ENCODE results near the gene PLCG1. TPM values are rescaled to one million over a fixed set of nuclear protein-coding genes. Genes with fewer than 3 reads are reported as not detected.
"Not testable (repeated sequence)": the region's sequence is repeated elsewhere in the genome, so short reads cannot be mapped to it uniquely, and the experiment has no call there.

PLCG1 gene
- total and polyA plus RNA-seq, 9 donors: 69.4 to 118 (median 93.1) TPM

GRCh38 chr20:41101660-41102059, 35.7 kb upstream of the PLCG1 start:
- Histone ChIP-seq H3K4me3 (ENCODE audit: low read length) (no peak overlapping the region), H3K27me3 (ENCODE audit: control insufficient read depth, insufficient read depth, low read length) (no peaks in the 10 kb centered on the region), H3K9me3 (replicated peaks; ENCODE audit: control insufficient read depth, low read depth, low read length) (no peaks in the 10 kb centered on the region), H3K27ac (ENCODE audit: low read length) (no peak overlapping the region), H3K4me1 (ENCODE audit: control insufficient read depth, insufficient read depth, low read length) (no peaks in the 10 kb centered on the region), H3K36me3 (ENCODE audit: control insufficient read depth, insufficient read depth, low read length) (peaks cover 56% of the 10 kb centered on the region)
- no CpG with 5 or more reads among the region's 2 CpGs for WGBS (ENCODE audit: insufficient coverage)
- no peak for DNase-seq

GRCh38 chr20:41108531-41108930, 28.8 kb upstream of the PLCG1 start:
- H3K4me1 ChIP-seq (ENCODE audit: control insufficient read depth, insufficient read depth, low read length): no peaks in the 10 kb centered on the region
- peaks cover 46% of the 10 kb centered on the region for H3K36me3 ChIP-seq (ENCODE audit: control insufficient read depth, insufficient read depth, low read length)
- no peak for DNase-seq
- H3K27ac ChIP-seq (ENCODE audit: low read length): no peak overlapping the region
- H3K4me3 ChIP-seq (ENCODE audit: low read length): no peak overlapping the region
- no CpG with 5 or more reads among the region's 1 CpG for WGBS (ENCODE audit: insufficient coverage)
- no peaks in the 10 kb centered on the region for H3K9me3 ChIP-seq (replicated peaks; ENCODE audit: control insufficient read depth, low read depth, low read length)
- H3K27me3 ChIP-seq (ENCODE audit: control insufficient read depth, insufficient read depth, low read length): no peaks in the 10 kb centered on the region

DNA sequence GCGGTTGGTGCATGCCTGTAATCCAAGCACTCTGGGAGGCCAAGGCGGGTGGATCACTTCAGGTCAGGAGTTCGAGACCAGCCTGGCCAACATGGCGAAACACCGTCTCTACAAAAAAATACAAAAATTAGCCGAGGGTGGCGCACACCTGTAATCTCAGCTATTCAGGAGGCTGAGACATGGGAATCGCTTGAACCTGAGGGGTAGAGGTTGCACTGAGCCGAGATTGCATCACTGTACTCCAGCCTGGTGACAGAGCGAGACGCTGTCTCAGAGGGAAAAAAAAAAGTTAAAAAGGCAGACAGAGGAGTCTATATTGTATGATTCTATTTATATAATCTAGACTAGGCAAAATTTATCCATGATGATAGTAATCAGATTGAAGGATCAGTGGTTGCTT, 27.3 kb upstream of the PLCG1 start:
- no peaks in the 10 kb centered on the region for H3K9me3 ChIP-seq (replicated peaks; ENCODE audit: control insufficient read depth, low read depth, low read length)
- WGBS (ENCODE audit: insufficient coverage): 97% methylated on average over 5 of the region's 11 CpGs
- H3K27me3 ChIP-seq (ENCODE audit: control insufficient read depth, insufficient read depth, low read length): no peaks in the 10 kb centered on the region
- H3K4me1 ChIP-seq (ENCODE audit: control insufficient read depth, insufficient read depth, low read length): no peaks in the 10 kb centered on the region
- DNase-seq: no peak
- no peak overlapping the region for H3K4me3 ChIP-seq (ENCODE audit: low read length)
- H3K27ac ChIP-seq (ENCODE audit: low read length): no peak overlapping the region
- peaks cover 45% of the 10 kb centered on the region for H3K36me3 ChIP-seq (ENCODE audit: control insufficient read depth, insufficient read depth, low read length)

GRCh38 chr20:41110930-41111577, 26.3 kb upstream of the PLCG1 start:
- no peak for DNase-seq
- Histone ChIP-seq H3K36me3 (ENCODE audit: control insufficient read depth, insufficient read depth, low read length) (peaks cover 56% of the 10 kb centered on the region), H3K4me3 (ENCODE audit: low read length) (no peak overlapping the region), H3K4me1 (ENCODE audit: control insufficient read depth, insufficient read depth, low read length) (no peaks in the 10 kb centered on the region), H3K9me3 (replicated peaks; ENCODE audit: control insufficient read depth, low read depth, low read length) (no peaks in the 10 kb centered on the region), H3K27me3 (ENCODE audit: control insufficient read depth, insufficient read depth, low read length) (no peaks in the 10 kb centered on the region), H3K27ac (ENCODE audit: low read length) (no peak overlapping the region)
- WGBS (ENCODE audit: insufficient coverage): no CpG with 5 or more reads among the region's 5 CpGs

- H3K27me3 ChIP-seq (ENCODE audit: control insufficient read depth, insufficient read depth, low read length): no peaks in the 10 kb centered on the region
- no peaks in the 10 kb centered on the region for H3K4me1 ChIP-seq (ENCODE audit: control insufficient read depth, insufficient read depth, low read length)
- no peaks in the 10 kb centered on the region for H3K9me3 ChIP-seq (replicated peaks; ENCODE audit: control insufficient read depth, low read depth, low read length)
- no CpG with 5 or more reads among the region's 5 CpGs for WGBS (ENCODE audit: insufficient coverage)
- H3K4me3 ChIP-seq (ENCODE audit: low read length): no peak overlapping the region
- no peak overlapping the region for H3K27ac ChIP-seq (ENCODE audit: low read length)
- DNase-seq: no peak
- H3K36me3 ChIP-seq (ENCODE audit: control insufficient read depth, insufficient read depth, low read length): peaks cover 61% of the 10 kb centered on the region
Measured at GRCh38 chr20:41111578-41111951, 25.8 kb upstream of the PLCG1 start.

GRCh38 chr20:41116282-41116956, 20.9 kb upstream of the PLCG1 start:
- Histone ChIP-seq H3K27ac (ENCODE audit: low read length) (no peak overlapping the region), H3K36me3 (ENCODE audit: control insufficient read depth, insufficient read depth, low read length) (peaks cover 74% of the 10 kb centered on the region), H3K4me1 (ENCODE audit: control insufficient read depth, insufficient read depth, low read length) (no peaks in the 10 kb centered on the region), H3K9me3 (replicated peaks; ENCODE audit: control insufficient read depth, low read depth, low read length) (no peaks in the 10 kb centered on the region), H3K4me3 (ENCODE audit: low read length) (no peak overlapping the region), H3K27me3 (ENCODE audit: control insufficient read depth, insufficient read depth, low read length) (no peaks in the 10 kb centered on the region)
- WGBS (ENCODE audit: insufficient coverage): 96% methylated on average over 3 of the region's 6 CpGs
- DNase-seq: no peak

DNA sequence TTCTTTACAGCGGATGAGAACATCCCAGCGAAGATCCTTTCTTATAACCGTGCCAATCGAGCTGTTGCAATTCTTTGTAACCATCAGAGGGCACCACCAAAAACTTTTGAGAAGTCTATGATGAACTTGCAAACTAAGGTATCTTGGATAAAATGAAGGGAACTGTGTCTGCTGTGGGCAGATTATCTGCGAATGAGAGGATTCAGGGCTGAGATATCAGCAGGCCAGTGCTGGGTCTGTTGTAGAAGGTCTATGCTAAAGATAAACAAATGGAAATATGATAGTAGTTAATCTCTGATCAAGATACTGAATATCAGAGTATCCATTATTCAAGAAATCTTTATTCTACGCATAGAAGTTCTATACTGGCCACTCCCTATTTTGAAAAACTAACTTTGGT, 19.2 kb upstream of the PLCG1 start:
- not testable (repeated sequence) for H3K27ac ChIP-seq (ENCODE audit: low read length); H3K4me1 ChIP-seq (ENCODE audit: control insufficient read depth, insufficient read depth, low read length); H3K4me3 ChIP-seq (ENCODE audit: low read length); DNase-seq; H3K27me3 ChIP-seq (ENCODE audit: control insufficient read depth, insufficient read depth, low read length); H3K9me3 ChIP-seq (replicated peaks; ENCODE audit: control insufficient read depth, low read depth, low read length)
- 100% methylated on average over 1 of the region's 6 CpGs for WGBS (ENCODE audit: insufficient coverage)
- peaks cover 81% of the 10 kb centered on the region for H3K36me3 ChIP-seq (ENCODE audit: control insufficient read depth, insufficient read depth, low read length)

- Histone ChIP-seq H3K27me3 (ENCODE audit: control insufficient read depth, insufficient read depth, low read length) (no peaks in the 10 kb centered on the region), H3K36me3 (ENCODE audit: control insufficient read depth, insufficient read depth, low read length) (peaks cover 82% of the 10 kb centered on the region), H3K9me3 (replicated peaks; ENCODE audit: control insufficient read depth, low read depth, low read length) (no peaks in the 10 kb centered on the region), H3K4me1 (ENCODE audit: control insufficient read depth, insufficient read depth, low read length) (peaks cover 4% of the 10 kb centered on the region), H3K27ac (ENCODE audit: low read length) (no peak overlapping the region), H3K4me3 (ENCODE audit: low read length) (no peak overlapping the region)
- DNase-seq: no peak
- no CpG with 5 or more reads among the region's 3 CpGs for WGBS (ENCODE audit: insufficient coverage)
Measured at GRCh38 chr20:41118632-41119031, 18.7 kb upstream of the PLCG1 start.

GRCh38 chr20:41119614-41120561, 17.5 kb upstream of the PLCG1 start:
- Histone ChIP-seq H3K27ac (ENCODE audit: low read length) (no peak overlapping the region), H3K27me3 (ENCODE audit: control insufficient read depth, insufficient read depth, low read length) (no peaks in the 10 kb centered on the region), H3K4me1 (ENCODE audit: control insufficient read depth, insufficient read depth, low read length) (peaks cover 4% of the 10 kb centered on the region), H3K9me3 (replicated peaks; ENCODE audit: control insufficient read depth, low read depth, low read length) (no peaks in the 10 kb centered on the region), H3K36me3 (ENCODE audit: control insufficient read depth, insufficient read depth, low read length) (peaks cover 78% of the 10 kb centered on the region), H3K4me3 (ENCODE audit: low read length) (no peak overlapping the region)
- 67% methylated on average over 1 of the region's 7 CpGs for WGBS (ENCODE audit: insufficient coverage)
- no peak for DNase-seq

GRCh38 chr20:41121399-41121798, 15.9 kb upstream of the PLCG1 start:
- H3K27me3 ChIP-seq (ENCODE audit: control insufficient read depth, insufficient read depth, low read length): no peaks in the 10 kb centered on the region
- no peak overlapping the region for H3K27ac ChIP-seq (ENCODE audit: low read length)
- 81% methylated on average over 2 of the region's 3 CpGs for WGBS (ENCODE audit: insufficient coverage)
- no peaks in the 10 kb centered on the region for H3K9me3 ChIP-seq (replicated peaks; ENCODE audit: control insufficient read depth, low read depth, low read length)
- H3K36me3 ChIP-seq (ENCODE audit: control insufficient read depth, insufficient read depth, low read length): peaks cover 79% of the 10 kb centered on the region
- DNase-seq: no peak
- peaks cover 4% of the 10 kb centered on the region for H3K4me1 ChIP-seq (ENCODE audit: control insufficient read depth, insufficient read depth, low read length)
- no peak overlapping the region for H3K4me3 ChIP-seq (ENCODE audit: low read length)
